Measurements from ENCODE around the gene NAE1. TPM values are rescaled to one million over a fixed set of nuclear protein-coding genes. Genes with fewer than 3 reads are reported as not detected.

The NAE1 gene
- total RNA-seq, 4 donors from 2014 or later = 33.6 to 51.3 (median 43.0) TPM

DNA sequence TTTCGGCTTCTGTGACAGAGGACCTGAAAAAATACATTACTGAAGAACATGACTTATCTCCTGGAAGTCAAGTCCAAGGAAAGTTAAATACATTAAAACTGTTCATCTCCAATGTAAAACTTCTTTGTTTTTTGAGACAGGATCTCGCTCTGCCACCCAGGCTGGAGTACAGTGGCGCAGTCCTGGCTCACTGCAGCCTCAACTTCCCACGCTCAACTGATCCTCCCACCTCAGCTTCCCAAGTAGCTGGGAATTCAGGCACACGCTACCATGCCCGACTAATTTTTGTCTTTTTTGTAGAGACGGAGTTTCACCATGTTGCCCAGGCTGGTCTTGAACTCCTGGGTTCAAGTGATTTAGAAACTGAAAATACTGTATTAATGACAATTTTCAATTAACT, 19.7 kb downstream of the NAE1 start:
- no peak for TF ChIP-seq POLR2A (IDR thresholded peaks at IDR 0.05)
- no peak for TF ChIP-seq CTCF (IDR thresholded peaks at IDR 0.05)
- Histone ChIP-seq H3K9me3 (no peaks in the 10 kb centered on the region), H3K27me3 (no peaks in the 10 kb centered on the region), H3K27ac (no peak overlapping the region), H3K4me3 (no peak overlapping the region), H3K36me3 (peaks cover 0 to 93% (median 3%) of the 10 kb centered on the region in 3 donors), H3K4me1 (no peaks in the 10 kb centered on the region)
- no peak for DNase-seq

DNA sequence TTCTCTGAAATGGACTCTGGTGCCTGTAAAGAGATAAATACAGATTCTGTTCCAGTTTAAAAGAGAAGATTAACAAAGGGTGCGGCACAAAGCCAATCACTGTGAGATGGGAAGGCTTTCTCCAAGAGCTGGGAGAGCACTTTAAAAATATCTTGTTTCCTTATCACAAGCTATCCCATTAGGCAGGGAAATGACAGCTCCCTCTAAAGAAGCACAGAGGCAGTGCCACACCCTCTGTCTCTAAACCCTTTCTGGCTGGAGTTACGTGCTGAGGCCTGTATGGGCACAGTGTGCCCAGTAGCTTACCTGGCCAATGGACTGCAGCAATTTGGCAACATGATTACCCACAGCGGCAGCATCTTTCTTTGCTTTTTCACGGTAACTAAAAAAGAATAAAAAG, 20.4 kb downstream of the NAE1 start:
- no peaks in the 10 kb centered on the region for H3K4me1 ChIP-seq
- H3K9me3 ChIP-seq = no peaks in the 10 kb centered on the region
- H3K4me3 ChIP-seq = no peak overlapping the region
- H3K27me3 ChIP-seq = no peaks in the 10 kb centered on the region
- TF ChIP-seq POLR2A (IDR thresholded peaks at IDR 0.05) = no peak
- no peak for TF ChIP-seq CTCF (IDR thresholded peaks at IDR 0.05)
- H3K27ac ChIP-seq = no peak overlapping the region
- H3K36me3 ChIP-seq = peaks cover 0 to 93% (median 3%) of the 10 kb centered on the region in 3 donors
- DNase-seq = no peak

GRCh38 chr16:66809765-66810164, 21.0 kb downstream of the NAE1 start:
- H3K9me3 ChIP-seq = no peaks in the 10 kb centered on the region
- H3K36me3 ChIP-seq = peaks cover 0 to 93% (median 3%) of the 10 kb centered on the region in 3 donors
- no peaks in the 10 kb centered on the region for H3K27me3 ChIP-seq
- H3K4me3 ChIP-seq = no peak overlapping the region
- TF ChIP-seq CTCF (IDR thresholded peaks at IDR 0.05) (no peak), POLR2A (IDR thresholded peaks at IDR 0.05) (no peak)
- H3K27ac ChIP-seq = no peak overlapping the region
- H3K4me1 ChIP-seq = no peaks in the 10 kb centered on the region
- no peak for DNase-seq

- H3K9me3 ChIP-seq = no peaks in the 10 kb centered on the region
- TF ChIP-seq CTCF (IDR thresholded peaks at IDR 0.05) = no peak
- no peak for TF ChIP-seq POLR2A (IDR thresholded peaks at IDR 0.05)
- no peaks in the 10 kb centered on the region for H3K27me3 ChIP-seq
- no peak overlapping the region for H3K27ac ChIP-seq
- DNase-seq = no peak
- no peaks in the 10 kb centered on the region for H3K4me1 ChIP-seq
- H3K4me3 ChIP-seq = no peak overlapping the region
- H3K36me3 ChIP-seq = peaks cover 0 to 61% (median 0%) of the 10 kb centered on the region in 3 donors
Observed at GRCh38 chr16:66802159-66802558, 28.6 kb downstream of the NAE1 start.

GRCh38 chr16:66801320-66802105, 29.3 kb downstream of the NAE1 start, which contains the start of gene TERB1:
Gene TERB1 (minus strand): TSS chr16:66801584. CDS start chr16:66796798, 4,786 bp downstream.
- Histone ChIP-seq H3K36me3 (peaks cover 0 to 56% (median 0%) of the 10 kb centered on the region in 3 donors), H3K4me3 (no peak within 1 kb of the TSS), H3K4me1 (no peaks in the 10 kb centered on the region), H3K27ac (no peak within 1 kb of the TSS), H3K27me3 (no peaks in the 10 kb centered on the region), H3K9me3 (no peaks in the 10 kb centered on the region)
- TF ChIP-seq POLR2A (IDR thresholded peaks at IDR 0.05) (no peak), CTCF (IDR thresholded peaks at IDR 0.05) (no peak)
- no peak for DNase-seq
